Measurements from ENCODE around the gene KLRD1.

DNA sequence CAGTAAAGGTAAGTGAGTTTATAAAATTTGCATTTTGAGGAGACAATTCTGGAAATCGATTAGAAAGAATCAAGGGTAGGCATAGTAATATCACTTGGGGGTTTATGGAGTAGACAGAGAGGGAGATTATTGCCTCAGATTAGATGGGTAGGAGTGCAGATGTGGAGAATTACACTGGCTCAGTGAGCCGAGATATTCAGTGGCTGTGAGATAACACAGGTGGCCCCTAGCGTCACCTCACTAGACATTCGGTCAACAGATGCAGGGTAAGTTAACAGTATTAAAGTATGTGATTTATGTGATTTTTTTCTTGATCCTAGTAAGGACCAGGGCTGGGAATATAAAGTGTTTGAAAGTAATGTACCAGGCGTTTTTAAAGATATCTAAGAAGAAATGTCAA lies 39.6 kb upstream of the KLRD1 start:
- TF ChIP-seq, protein P1, sequence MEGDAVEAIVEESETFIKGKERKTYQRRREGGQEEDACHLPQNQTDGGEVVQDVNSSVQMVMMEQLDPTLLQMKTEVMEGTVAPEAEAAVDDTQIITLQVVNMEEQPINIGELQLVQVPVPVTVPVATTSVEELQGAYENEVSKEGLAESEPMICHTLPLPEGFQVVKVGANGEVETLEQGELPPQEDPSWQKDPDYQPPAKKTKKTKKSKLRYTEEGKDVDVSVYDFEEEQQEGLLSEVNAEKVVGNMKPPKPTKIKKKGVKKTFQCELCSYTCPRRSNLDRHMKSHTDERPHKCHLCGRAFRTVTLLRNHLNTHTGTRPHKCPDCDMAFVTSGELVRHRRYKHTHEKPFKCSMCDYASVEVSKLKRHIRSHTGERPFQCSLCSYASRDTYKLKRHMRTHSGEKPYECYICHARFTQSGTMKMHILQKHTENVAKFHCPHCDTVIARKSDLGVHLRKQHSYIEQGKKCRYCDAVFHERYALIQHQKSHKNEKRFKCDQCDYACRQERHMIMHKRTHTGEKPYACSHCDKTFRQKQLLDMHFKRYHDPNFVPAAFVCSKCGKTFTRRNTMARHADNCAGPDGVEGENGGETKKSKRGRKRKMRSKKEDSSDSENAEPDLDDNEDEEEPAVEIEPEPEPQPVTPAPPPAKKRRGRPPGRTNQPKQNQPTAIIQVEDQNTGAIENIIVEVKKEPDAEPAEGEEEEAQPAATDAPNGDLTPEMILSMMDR (IDR thresholded peaks at IDR 0.05), result no peak
- TF ChIP-seq POLR2A (IDR thresholded peaks at IDR 0.05), result no peak

All from right lobe of liver (tissue), 4 donors.